Activated CD4-positive, alpha-beta memory T cell treated with anti-CD3 and anti-CD28 coated beads for 36 hours (primary cell): ENCODE results near the gene RGS13. TPM values are rescaled to one million over a fixed set of nuclear protein-coding genes. Genes with fewer than 3 reads are reported as not detected.

Experiments used
- CTCF ChIA-PET: fragments of 350-600 bp; sonication (Branson Sonifier 250); formaldehyde crosslinking; loops from one replicate; lab custom pipeline; 2021; ENCODE audit warnings: antibody characterized with exemption, inconsistent platforms; lab: Charles Lee
- POLR2A ChIA-PET: fragments of 350-600 bp; sonication (Branson Sonifier 250); formaldehyde crosslinking; loops from one replicate; lab custom pipeline; 2021; ENCODE audit warnings: antibody characterized with exemption; lab: Charles Lee
- DNase-seq: peaks from one replicate; pipeline ENCODE4 v3.0.0-alpha.2; 2020
- H3K27ac Mint-ChIP-seq: one replicate; pipeline ENCODE4 v1.8.0; 2021; ENCODE audit warnings: mixed read lengths
- H3K27me3 Mint-ChIP-seq: one replicate; pipeline ENCODE4 v1.8.0; 2021; ENCODE audit warnings: mixed read lengths
- H3K36me3 Mint-ChIP-seq: one replicate; pipeline ENCODE4 v1.8.0; 2021; ENCODE audit warnings: mixed read lengths
- H3K4me1 Mint-ChIP-seq: one replicate; pipeline ENCODE4 v1.8.0; 2021; ENCODE audit warnings: low read depth, mixed read lengths
- H3K4me3 Mint-ChIP-seq: one replicate; pipeline ENCODE4 v1.8.0; 2021; ENCODE audit warnings: mild to moderate bottlenecking, mixed read lengths
- H3K9me3 Mint-ChIP-seq: one replicate; pipeline ENCODE4 v1.8.0; 2021; ENCODE audit warnings: mixed read lengths
- intact Hi-C: fragments of 100-400 bp; cut with micrococcal nuclease; formaldehyde crosslinking; loops from one replicate; pipeline ENCODE4 v1.15.1; 2023
- total RNA-seq, 2 experiments: library from RNA; stranded (reverse); gene quantifications; one replicate each; pipeline ENCODE4 v1.2.3, GENCODE V29; 2021

Gene RGS13
- total RNA-seq, 2 experiments from 2014 or later: not detected

DNA sequence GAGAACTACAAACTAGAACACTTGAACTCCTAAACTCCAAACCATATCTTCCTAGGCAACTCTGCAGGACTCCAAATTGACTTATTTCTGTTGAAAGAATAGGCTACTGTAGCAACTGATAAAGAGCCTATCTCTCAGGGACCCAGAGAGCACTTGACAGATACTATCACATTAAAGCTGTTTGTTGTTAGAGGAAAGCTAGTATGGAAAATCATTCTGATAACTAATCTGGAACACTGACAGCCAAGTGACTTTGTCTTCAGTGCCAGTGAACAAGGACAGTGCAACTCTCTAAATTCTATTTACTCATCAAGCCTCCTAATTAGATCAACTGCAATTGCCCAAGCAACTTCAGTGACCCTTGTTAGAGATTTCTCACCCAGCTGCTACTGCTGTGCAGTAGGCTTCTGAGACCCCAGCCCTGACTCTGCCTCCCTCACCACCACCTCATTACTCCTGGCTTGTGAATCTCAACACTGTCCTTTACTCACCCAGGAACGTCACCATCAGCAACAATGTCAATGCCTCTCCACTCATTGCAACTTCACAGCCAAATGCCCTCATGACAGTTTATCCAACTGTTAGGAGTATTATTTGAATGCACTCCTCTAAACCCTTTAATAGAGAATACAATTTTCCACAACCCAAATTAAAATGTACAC lies 7.4 kb upstream of the RGS13 start:
- Mint-ChIP-seq H3K4me3 (no peak overlapping the region), H3K36me3 (no peaks in the 10 kb centered on the region), H3K27me3 (peaks cover 9% of the 10 kb centered on the region), H3K4me1 (no peaks in the 10 kb centered on the region), H3K27ac (no peak overlapping the region), H3K9me3 (no peaks in the 10 kb centered on the region)
- ChIA-PET CTCF (interaction anchor here (0.6 to 2.0 kb wide), 6 partner anchors 12 to 391 kb away, joined by 3 to 6 read pairs (median 4); no protein-coding TSS in a partner anchor), POLR2A (no interaction called here)
- intact Hi-C loops: no loop called here
- DNase-seq: no peak

GRCh38 chr1:192629612-192630011 lies 6.3 kb upstream of the RGS13 start:
- H3K27ac Mint-ChIP-seq: no peak overlapping the region
- H3K9me3 Mint-ChIP-seq: no peaks in the 10 kb centered on the region
- CTCF ChIA-PET: interaction anchor here (0.7 to 2.0 kb wide), 2 partner anchors 21 to 69 kb away, joined by 3 to 6 read pairs; no protein-coding TSS in a partner anchor
- no peaks in the 10 kb centered on the region for H3K36me3 Mint-ChIP-seq
- POLR2A ChIA-PET: interaction anchor here (0.7 kb wide), 1 partner anchor 11 kb away, joined by 3 read pairs; no protein-coding TSS in a partner anchor
- no peaks in the 10 kb centered on the region for H3K4me1 Mint-ChIP-seq
- H3K4me3 Mint-ChIP-seq: no peak overlapping the region
- intact Hi-C loops: no loop called here
- DNase-seq: no peak
- H3K27me3 Mint-ChIP-seq: peaks cover 4% of the 10 kb centered on the region

DNA sequence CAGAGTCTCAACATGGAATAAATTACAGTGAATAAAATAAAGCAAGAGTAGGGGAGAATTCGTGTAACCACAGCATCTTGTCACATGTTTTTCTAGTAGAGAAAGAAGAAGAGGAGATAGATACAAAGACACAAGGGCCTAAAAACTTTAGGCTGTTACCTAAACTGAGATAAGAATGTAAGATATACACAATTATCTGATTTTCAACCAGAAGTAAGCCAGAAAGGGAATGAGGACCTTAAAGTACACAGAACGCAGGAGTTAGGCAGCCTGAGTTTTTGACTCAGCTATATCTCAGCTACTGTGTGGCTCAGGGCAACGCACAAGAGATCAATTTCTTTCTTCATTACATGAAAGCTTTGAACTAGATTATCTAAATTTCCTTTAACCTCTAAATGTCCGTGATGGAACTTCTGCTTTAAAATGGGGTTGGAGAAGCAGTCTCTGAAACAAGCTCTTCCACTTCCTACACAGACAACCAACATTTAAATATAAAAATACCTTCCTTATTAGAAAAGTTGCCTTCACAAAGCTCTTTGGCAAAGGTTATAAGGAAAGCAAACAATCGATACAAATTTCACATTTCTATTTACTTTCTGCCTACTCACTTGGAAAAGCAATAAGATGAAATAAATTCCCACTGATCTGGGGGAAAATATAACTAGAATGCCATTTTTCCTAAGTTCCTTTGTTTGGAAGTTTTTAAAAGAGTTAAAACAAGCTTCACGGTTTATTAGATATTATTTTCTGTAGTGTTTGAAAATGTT lies 5.2 kb upstream of the RGS13 start:
- no peak overlapping the region for H3K27ac Mint-ChIP-seq
- no peaks in the 10 kb centered on the region for H3K9me3 Mint-ChIP-seq
- no peaks in the 10 kb centered on the region for H3K36me3 Mint-ChIP-seq
- H3K4me1 Mint-ChIP-seq: no peaks in the 10 kb centered on the region
- DNase-seq: no peak
- ChIA-PET POLR2A (no interaction called here), CTCF (interaction anchor here (0.8 kb wide), 1 partner anchor 9 kb away, joined by 3 read pairs; no protein-coding TSS in a partner anchor)
- peaks cover 6% of the 10 kb centered on the region for H3K27me3 Mint-ChIP-seq
- no peak overlapping the region for H3K4me3 Mint-ChIP-seq
- intact Hi-C loops: no loop called here

DNA sequence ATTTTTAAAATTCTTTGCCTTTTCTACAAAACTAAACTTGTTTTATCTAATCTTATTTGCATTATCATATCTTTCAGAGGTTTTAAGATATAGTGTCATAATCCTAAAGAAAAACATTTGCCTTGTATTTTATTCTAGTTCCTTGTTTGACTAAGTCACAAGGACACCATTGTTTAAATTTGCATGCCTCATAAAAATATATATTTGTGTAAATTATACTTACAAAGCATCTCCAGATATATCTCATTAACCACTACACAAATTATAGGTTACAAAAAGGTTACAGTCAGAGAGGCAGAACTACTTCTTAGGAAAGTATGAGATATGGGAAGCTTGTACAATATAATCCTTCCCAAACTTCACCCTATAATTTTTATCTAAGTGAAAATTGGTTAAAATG lies 4.2 kb upstream of the RGS13 start:
- intact Hi-C loops: no loop called here
- no peaks in the 10 kb centered on the region for H3K36me3 Mint-ChIP-seq
- H3K27me3 Mint-ChIP-seq: peaks cover 6% of the 10 kb centered on the region
- ChIA-PET POLR2A (no interaction called here), CTCF (no interaction called here)
- no peak overlapping the region for H3K27ac Mint-ChIP-seq
- no peak overlapping the region for H3K4me3 Mint-ChIP-seq
- DNase-seq: no peak
- H3K4me1 Mint-ChIP-seq: no peaks in the 10 kb centered on the region
- no peaks in the 10 kb centered on the region for H3K9me3 Mint-ChIP-seq

GRCh38 chr1:192632188-192632587 lies 3.8 kb upstream of the RGS13 start:
- Mint-ChIP-seq H3K27me3 (peaks cover 6% of the 10 kb centered on the region), H3K4me1 (no peaks in the 10 kb centered on the region), H3K4me3 (no peak overlapping the region), H3K27ac (no peak overlapping the region), H3K9me3 (no peaks in the 10 kb centered on the region), H3K36me3 (no peaks in the 10 kb centered on the region)
- ChIA-PET CTCF (no interaction called here), POLR2A (no interaction called here)
- intact Hi-C loops: no loop called here
- no peak for DNase-seq

DNA sequence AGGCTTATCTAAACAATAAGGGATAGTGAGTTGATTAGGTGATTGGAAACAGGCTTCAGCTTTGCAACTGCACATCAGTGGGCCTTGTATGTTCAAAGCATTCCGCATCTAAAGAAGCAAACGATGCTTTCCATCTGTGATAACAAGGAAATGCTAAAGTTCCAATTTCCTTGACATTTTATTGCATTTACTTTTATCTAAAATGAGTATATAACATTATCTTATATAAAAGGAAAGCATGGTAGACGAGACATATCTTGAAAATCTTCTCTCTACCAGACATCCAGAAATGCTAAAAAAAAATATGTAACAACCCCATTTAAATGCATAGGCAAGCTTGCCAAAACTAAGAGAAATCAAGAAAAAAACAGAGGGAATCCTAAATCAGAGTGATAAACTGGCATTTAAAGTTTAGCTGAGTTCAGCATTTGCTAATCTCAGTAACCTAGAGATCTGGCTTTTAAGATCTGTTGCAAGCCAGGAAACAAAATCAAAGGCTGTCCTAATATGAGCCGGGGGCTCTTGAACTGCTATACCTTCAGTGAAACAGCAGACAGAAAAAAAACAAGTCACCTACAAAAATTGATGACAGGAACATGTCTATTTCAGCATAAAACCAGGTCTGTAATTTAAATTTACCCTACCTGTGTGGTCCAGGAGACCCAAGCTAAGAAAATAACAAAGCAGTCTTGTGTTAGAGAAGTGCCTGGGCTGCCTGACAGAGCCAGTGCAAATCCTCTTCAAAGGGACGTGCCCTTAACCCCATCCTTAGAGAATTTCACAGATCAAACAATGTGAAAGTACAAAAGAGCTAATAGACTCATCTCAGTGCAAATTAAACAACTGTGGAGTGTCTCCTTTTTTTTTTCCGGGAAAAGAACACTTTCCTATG lies 3.1 kb upstream of the RGS13 start:
- DNase-seq: no peak
- Mint-ChIP-seq H3K9me3 (no peaks in the 10 kb centered on the region), H3K4me3 (no peak overlapping the region), H3K27me3 (peaks cover 6% of the 10 kb centered on the region), H3K4me1 (no peaks in the 10 kb centered on the region), H3K27ac (no peak overlapping the region), H3K36me3 (no peaks in the 10 kb centered on the region)
- intact Hi-C loops: no loop called here
- ChIA-PET POLR2A (interaction anchor here (0.7 kb wide), 1 partner anchor 95 kb away, joined by 3 read pairs; no protein-coding TSS in a partner anchor), CTCF (interaction anchor here (0.7 to 1.2 kb wide), 3 partner anchors 21 to 376 kb away, joined by 3 to 5 read pairs (median 3); no protein-coding TSS in a partner anchor)

DNA sequence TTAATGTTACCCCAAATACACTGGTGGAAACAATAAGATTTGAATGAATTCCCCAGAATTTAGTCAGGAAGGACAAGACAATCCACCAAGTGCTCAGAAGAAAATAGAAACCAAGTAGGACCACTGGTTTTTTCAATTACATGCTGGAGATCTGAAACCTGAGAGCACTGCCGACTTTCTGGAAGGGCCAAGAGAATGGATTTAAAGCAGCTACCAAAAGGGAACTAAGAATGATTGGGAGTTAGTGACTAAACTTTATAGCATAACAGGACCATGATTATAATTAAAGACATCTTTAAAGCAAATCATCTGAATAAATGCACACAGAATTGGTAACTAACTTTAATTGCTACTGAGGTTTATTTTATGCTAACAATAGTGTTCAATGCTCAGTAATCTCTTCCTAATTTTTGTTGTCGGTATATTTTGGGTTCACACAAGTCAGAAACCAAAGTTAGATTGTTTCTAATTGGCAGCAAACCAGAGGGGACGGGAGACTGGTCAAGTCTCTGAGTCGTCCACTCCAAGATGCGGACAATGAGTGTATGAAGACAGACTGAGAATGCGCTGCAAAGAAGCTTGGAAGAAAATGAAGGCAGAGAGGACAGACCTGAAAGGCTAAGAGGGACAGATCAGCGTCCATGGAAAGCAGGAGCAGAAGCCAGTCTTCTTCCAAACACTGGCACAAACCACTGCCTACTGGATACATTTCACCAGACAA lies 2.3 kb upstream of the RGS13 start:
- H3K27me3 Mint-ChIP-seq: peaks cover 5% of the 10 kb centered on the region
- H3K9me3 Mint-ChIP-seq: no peaks in the 10 kb centered on the region
- DNase-seq: no peak
- CTCF ChIA-PET: interaction anchor here (0.7 to 1.2 kb wide), 3 partner anchors 22 to 94 kb away, joined by 3 read pairs; no protein-coding TSS in a partner anchor
- no peak overlapping the region for H3K4me3 Mint-ChIP-seq
- H3K36me3 Mint-ChIP-seq: no peaks in the 10 kb centered on the region
- H3K4me1 Mint-ChIP-seq: no peaks in the 10 kb centered on the region
- intact Hi-C loops: no loop called here
- POLR2A ChIA-PET: interaction anchor here (0.7 kb wide), 1 partner anchor 94 kb away, joined by 3 read pairs; no protein-coding TSS in a partner anchor
- no peak overlapping the region for H3K27ac Mint-ChIP-seq

DNA sequence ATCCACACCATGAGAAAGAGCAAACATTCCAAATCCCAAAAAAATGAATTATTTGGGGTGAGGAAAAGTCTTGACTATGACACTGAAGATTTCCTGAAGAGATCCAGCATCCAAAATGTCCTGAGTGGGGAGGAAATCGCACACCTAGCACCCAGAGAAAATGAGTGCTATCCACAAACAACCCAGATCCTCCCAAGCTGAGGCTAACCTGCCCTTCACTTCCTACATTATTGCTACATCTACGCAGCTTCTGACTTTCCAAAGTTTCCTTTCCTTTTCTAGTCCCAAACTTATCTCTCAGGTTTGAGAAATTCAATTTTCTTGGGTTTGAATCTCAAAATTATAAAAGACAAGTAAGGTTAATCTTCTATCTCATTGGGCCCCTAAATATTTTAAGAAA lies 906 bp upstream of the RGS13 start:
- Mint-ChIP-seq H3K27me3 (peaks cover 4% of the 10 kb centered on the region), H3K36me3 (no peaks in the 10 kb centered on the region), H3K4me1 (peaks cover 9% of the 10 kb centered on the region), H3K4me3 (no peak overlapping the region), H3K9me3 (no peaks in the 10 kb centered on the region), H3K27ac (no peak overlapping the region)
- POLR2A ChIA-PET: no interaction called here
- no peak for DNase-seq
- CTCF ChIA-PET: no interaction called here
- intact Hi-C loops: no loop called here

DNA sequence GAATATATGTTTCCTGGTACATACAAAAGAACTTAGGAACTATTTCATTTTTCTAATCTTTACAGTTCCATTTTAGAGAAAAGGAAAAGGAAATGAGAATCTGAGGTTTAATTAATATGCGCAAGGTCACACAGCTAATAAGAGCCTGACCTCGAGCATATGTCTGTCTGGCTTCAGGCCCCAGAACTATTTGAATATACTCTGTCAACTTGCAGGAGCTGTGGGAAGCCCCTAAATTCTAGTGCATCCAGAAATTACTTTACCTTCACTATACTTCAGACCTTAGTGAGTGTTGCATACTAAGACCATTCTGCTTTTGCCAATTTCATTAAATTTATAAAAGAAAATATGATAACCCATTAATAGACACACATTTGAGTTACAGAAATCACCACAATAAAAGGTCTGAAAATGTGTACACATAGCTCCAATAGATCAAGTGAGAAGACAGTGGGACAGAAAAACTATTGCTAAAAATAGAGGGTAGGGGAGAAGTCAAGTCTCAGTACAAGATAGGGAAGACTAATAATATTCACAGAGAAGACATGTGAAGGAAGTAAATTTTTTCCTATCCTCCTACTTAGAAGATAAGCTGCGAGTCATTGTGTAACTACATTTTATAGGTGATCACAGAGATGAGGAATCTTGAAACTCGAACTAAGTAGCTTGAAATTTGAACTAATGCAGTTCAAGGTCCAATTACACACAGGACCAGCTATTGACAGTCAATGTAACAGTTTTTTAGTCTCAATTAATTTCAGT lies 3.8 kb downstream of the RGS13 start:
- Mint-ChIP-seq H3K4me1 (peaks cover 17% of the 10 kb centered on the region), H3K27ac (no peak overlapping the region), H3K4me3 (no peak overlapping the region), H3K27me3 (peaks cover 5% of the 10 kb centered on the region), H3K36me3 (no peaks in the 10 kb centered on the region), H3K9me3 (no peaks in the 10 kb centered on the region)
- intact Hi-C loops: loop anchor here (1.0 to 2.0 kb wide), 8 partner anchors 16 to 344 kb away; no protein-coding TSS in a partner anchor
- ChIA-PET CTCF (interaction anchor here (0.7 to 1.4 kb wide), 5 partner anchors 9 to 168 kb away, joined by 3 to 5 read pairs (median 4); no protein-coding TSS in a partner anchor), POLR2A (interaction anchor here (0.6 to 1.6 kb wide), 6 partner anchors 10 to 168 kb away, joined by 3 to 7 read pairs (median 3); no protein-coding TSS in a partner anchor)
- DNase-seq: no peak

DNA sequence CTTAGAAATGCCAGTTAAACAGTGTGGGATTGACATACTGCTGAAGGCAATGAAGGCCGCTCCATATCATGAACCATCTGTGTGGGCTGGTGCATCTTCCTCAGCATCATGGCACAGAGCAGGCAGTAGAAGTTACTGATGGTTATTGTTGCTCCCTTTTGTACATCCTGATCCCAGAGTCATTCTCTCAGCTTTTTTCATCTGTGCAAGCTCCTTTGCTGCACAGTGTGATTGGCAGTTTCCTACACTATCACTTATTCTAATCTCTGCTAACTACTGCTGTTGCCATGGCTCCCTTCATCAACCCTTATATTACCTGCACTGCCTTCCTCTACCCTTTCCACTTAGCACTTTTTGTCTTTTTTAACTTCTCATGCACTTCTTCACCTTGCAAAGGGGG lies 16.2 kb downstream of the RGS13 start:
- Mint-ChIP-seq H3K36me3 (no peaks in the 10 kb centered on the region), H3K27me3 (peaks cover 12% of the 10 kb centered on the region), H3K4me1 (peaks cover 11% of the 10 kb centered on the region), H3K4me3 (no peak overlapping the region), H3K9me3 (no peaks in the 10 kb centered on the region), H3K27ac (no peak overlapping the region)
- ChIA-PET CTCF (no interaction called here), POLR2A (no interaction called here)
- DNase-seq: no peak
- intact Hi-C loops: no loop called here
